HG02973 (cell line): ENCODE data around the gene IL1RAPL1.
A peak's percentile ranks its signal among the peaks of the same experiment; 100 is the strongest.

Experiments
- ATAC-seq: cut with Tn5 transposase; IDR thresholded peaks from one replicate; pipeline ENCODE4 v1.9.1; 2021; ENCODE audit warnings: moderate library complexity; ENCODE audit not compliant: unreplicated experiment

Gene IL1RAPL1

DNA sequence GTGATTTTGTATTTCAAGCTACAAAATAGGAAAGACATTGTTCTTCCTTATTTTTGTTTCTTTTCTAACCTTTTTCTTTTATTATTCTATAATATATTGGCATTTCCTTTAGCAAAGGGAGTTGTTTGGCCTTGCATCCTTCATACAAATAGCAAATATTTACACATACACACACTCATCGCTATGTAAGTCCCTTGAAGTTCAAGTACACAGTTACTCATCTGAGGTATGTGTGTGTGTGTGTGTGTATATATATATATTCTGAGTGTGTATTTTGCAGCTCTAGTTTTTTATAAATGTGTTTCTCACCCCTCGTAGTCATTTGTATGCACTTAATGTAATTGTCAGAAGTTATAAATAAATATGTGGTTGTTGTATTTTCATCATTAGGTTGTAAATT, 903.4 kb downstream of the IL1RAPL1 start:
- no peak for ATAC-seq

- ATAC-seq, result no peak
Observed at GRCh38 chrX:29491659-29492058, 904.4 kb downstream of the IL1RAPL1 start.

DNA sequence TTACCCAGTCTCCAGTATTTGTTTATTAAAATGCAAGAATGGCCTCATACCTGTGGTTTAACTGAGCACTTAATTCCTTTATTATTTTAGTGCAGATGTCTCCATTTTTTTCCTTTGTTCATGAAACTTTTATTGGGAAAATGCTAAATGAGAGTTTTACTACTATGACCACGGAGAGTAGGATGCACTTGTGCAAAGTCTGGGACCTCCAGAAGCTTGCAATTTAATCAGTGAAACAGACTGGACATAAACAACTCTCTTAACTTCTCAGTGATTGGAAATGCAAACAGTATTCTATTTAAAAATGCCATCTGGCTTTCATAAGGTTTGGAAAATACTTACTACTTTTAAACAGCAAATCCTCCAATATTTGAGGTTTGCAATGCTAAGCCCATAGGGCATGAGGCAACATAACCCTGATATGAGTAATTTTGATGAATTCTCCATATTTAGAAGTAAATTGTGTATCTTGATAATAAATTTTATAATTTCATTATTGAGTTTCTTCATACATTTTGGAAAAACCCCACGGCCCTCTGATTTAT, 909.5 kb downstream of the IL1RAPL1 start:
- ATAC-seq, result no peak

DNA sequence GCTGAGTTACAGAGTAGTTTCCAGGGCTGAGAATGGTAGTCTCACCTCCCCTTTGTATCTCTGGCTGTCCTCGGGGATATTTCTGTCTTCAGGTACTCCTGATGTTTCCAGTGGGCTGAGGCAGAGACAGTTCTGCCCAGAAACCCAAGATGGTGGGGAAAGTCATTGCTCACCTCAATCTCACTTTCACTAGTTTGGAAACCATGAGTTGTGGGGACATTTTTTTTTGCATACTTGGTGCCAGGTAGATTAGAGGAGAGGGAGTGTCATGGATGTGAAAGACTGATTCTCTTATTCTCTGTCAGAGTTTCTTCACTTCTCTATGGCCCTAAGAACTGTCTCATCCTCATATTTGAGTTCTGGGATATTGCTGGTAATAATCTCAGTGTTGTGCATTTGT, 919.5 kb downstream of the IL1RAPL1 start:
- ATAC-seq, result no peak

DNA sequence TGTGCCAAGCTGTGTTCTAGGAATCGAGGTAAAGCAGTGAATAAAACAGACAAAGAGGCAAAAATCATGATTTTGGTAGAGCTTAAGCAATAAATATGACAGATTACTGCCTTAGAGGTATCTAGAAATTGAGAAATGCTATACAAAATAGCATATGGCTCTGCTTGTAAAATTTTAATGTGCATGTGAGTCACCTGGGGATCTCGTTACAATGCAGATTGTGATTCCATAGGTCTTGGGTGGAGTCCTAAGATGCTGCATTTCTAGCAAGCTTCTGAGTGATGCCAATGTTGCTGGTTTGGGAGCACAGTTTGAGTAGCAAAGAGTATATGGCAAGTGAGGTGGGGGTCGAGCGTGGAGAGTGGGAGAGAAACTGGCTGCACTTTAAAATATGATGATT, 930.9 kb downstream of the IL1RAPL1 start:
- ATAC-seq, result no peak

GRCh38 chrX:29528281-29528680, 941.0 kb downstream of the IL1RAPL1 start:
- ATAC-seq, result peak; percentile 53

DNA sequence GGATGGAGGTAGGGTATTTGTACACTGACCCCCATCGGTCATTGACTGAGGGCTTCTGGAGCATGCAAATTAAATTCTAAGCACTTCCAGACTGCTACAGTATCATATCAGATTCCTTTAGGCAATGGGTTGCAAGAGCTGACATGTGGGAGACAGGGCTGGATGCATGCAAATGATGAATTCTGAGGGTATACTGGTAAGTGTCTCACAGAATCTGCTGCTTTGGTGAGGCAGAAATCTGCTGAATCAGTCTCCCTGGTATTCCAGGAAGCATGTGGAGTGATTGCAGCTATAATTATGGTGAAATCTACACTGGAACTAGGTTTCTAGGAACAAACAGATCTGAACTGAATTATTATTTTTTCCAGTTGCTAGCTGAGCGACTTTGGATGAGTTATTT, 943.3 kb downstream of the IL1RAPL1 start:
- ATAC-seq, result no peak

DNA sequence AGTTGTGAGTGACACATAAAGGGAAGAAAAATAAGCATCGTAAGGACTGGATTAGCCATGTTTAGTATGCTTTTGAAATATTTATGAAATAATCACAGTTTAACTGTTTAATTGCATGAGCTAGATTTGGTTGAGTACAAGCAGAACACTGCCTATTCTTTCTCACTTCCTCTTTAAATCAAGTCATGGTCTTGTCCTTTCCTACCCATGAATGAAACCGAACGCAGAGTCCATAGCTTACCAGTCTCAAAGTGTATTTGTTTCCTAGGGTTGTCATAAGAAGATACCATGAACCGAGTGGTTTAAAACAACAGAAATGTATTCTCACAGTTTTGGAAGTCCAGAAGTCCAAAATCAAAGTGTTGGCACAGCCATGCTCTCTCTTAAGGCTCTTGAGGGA, 944.1 kb downstream of the IL1RAPL1 start:
- ATAC-seq, result peak; percentile 91

DNA sequence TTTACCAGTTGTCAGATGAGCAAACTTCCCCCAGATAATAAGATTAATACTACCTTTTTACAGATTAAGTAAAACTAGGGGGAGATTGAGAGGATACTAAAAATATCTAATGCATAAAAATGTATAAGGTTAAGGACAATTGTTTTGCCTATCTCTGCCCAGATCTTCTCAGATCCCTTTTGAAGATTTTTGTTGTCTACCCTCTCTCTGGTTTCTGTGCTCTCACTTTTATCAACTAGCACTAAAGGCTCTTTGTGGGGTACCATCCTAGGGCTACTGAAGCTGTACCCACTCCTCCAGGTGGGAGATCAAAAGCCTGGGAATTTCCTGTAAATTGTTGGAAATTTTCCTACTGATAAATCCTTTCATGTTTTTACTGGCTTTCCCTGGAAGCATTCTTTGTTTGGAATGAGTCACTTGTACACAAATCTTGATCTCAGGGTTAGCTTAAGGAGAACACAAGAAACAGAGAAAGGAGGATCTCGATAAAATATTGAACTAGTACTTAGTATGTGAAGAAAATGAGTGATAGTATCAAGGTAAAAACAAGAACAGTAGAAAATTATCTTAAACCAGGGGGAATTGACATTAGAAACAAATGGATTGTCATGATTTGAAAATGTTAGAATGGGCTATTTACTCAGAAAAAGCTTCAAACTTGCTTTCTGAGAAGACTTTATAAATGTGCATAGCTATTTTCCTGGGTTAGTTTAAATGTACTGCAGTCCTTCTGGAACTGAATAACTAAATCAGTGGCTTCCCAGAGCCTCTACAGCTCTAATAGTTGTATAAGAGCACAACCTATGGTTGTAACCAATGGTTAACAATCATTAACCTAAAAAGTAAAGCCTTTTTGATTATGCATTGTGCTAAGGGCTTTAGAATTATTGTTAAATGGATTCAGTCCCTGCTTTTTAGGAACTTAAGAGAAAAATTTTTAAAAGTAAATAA, 948.2 kb downstream of the IL1RAPL1 start:
- ATAC-seq, result no peak

- ATAC-seq, result no peak
Observed at GRCh38 chrX:29541038-29541437, 953.8 kb downstream of the IL1RAPL1 start.

- ATAC-seq, result no peak
Observed at GRCh38 chrX:29542152-29542551, 954.9 kb downstream of the IL1RAPL1 start.

GRCh38 chrX:29545878-29546277, 958.6 kb downstream of the IL1RAPL1 start:
- ATAC-seq, result no peak

GRCh38 chrX:29547877-29548276, 960.6 kb downstream of the IL1RAPL1 start:
- no peak for ATAC-seq

DNA sequence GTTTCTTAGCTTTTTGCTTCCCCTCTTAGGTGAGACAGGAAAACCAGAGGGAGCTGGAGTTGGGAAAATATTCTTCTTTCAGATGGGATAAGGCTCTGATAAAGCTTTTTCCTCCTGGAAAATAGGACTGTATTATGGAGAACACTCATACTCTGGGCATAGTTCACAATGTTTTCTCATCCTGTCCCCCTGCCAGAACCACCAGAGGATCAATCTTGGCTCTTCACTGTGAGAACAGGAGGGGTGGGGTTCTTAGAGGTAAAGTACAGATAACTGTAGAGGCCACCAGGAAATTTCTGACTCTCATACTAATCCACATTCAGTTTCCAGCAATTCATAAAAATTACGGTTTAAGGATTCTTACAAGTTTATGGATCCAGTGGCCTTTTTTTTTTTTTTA, 966.3 kb downstream of the IL1RAPL1 start:
- no peak for ATAC-seq

DNA sequence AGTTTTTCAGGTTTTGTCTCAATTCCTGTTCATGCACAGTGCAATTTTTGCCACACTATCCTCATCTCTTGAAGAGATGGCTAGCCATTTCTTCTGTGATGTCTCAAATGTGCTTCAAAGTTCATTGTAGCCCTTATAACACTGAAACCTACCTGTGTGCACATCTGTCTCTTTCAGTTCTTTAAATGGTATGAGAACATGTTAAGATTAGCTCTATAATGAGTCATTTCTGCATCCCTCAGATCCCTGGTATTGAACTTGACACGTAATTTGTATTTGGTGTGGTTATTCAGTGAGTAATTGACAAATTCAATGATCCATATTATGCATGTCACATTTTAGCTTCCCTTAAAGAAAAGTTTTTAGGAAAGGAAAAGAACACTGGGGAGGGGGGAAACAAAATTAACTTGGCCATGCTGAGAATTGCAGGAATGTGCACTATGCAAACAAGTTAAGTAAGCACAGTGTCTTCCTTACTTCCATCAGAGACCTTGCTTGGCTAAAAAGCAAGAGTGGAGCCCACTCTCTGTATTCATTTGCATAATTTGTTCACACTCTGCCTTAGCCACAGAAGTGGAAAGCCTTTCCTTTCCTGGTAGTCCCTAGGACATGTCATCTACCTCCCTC, 968.3 kb downstream of the IL1RAPL1 start:
- ATAC-seq, result peak; percentile 99

DNA sequence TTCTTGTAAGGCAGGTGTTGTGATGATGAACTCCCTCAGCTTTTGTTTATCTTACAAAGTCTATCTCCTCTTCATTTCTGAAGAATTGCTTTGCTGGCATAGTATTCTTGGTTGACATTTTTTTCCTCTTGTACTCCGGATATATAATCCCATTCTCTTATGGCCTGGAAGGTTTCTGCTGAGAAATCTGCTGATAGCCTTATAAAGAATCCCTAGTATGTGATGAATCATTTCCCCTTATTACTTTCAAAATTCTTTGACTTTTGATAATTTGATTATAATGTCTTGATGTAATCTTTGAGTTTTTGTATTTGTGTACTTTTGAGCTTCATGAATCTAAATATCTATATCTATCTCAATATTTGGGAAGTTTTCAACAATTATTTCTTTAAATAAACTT, 972.8 kb downstream of the IL1RAPL1 start:
- ATAC-seq, result no peak

GRCh38 chrX:29561417-29561816, 974.2 kb downstream of the IL1RAPL1 start:
- ATAC-seq, result no peak

DNA sequence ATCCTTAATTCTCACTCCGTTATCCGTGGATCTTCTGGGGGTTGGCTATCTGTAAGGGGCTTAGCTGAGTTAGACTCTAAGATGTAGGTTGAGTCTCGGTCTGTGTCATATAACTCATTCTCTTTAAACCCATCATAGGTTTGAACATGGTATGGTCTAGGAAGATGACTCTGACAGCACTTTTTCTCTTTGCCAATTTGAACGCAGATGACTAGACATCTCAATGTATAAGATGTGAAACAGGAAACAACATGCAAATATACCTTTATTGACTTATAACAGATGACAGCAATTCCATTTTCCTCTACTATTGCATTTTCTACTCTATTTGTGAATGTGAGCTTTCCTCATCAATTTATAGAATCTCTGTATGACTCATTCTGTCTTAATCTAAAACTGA, 993.3 kb downstream of the IL1RAPL1 start:
- ATAC-seq, result no peak

DNA sequence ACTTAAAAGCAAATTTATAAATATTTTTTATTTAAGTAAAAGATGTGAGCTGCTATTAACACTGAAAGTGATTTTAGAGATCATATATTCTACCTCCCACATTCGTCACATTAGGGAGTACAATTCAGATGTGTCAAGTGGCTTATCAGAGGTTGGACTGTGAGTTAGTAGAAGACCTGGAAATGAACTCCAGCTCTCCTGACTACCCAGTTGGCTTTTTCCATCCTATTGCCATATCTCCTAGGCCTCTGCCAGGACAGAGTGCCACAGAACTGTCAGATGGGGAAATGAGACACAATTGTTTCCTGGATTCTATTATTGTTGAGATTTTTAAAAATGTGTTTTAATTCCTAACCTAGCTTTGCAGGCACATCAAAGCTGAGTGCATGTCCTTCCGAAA, 994.0 kb downstream of the IL1RAPL1 start:
- no peak for ATAC-seq

DNA sequence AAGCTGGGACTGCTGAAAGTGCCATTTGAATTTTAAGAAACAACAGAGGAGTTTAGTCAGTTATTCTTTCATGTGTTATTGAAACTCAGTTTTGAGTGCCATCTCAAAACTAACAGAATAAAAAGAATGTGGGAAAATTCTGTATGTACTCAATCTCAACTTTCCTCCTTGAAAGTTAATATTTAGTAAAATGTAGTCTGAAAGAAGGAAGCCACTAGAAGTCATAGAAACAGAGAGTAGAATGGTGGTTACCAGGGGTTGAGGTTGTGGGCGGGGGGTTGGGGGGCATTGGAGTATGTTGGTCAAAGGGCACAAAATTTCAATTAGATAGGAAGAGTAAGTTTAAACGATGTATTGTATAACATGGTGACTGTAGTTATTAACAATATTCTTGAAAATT, 999.9 kb downstream of the IL1RAPL1 start:
- no peak for ATAC-seq

GRCh38 chrX:29590921-29591320, 1003.7 kb downstream of the IL1RAPL1 start:
- no peak for ATAC-seq

DNA sequence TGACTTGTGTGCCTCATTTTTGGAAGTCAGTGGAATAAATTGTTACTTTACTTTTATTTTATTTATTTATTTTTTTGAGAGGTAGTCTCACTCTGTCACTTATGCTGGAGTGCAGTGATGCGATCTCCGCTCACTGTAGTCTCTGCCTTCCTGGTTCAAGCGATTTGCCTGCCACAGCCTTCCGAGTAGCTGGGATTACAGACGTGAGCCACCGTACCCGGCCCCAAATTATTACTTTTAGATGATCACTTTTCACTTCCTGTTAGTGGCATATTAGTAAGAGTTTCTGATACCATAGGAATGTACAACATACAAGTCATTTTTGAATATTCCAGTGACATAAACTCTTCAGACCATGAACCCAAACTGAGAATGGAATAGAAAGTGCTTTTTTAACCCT, 1017.1 kb downstream of the IL1RAPL1 start:
- no peak for ATAC-seq
